Transverse colon (tissue), 4 donors: Measurements from ENCODE around the gene SCAND1. TPM values are rescaled to one million over a fixed set of nuclear protein-coding genes. Genes with fewer than 3 reads are reported as not detected.

ENCODE experiments used
- DNase-seq: peaks from one replicate; pipeline ENCODE4 v3.0.0-alpha.2; 2019
- H3K27ac ChIP-seq, 4 donors: fragments of 200-600 bp; sonication (generic); 2 replicates each; pipeline ENCODE4 v1.5.1; 2016 to 2018; ENCODE audit warnings: inconsistent platforms in 4 of 4
- H3K27me3 ChIP-seq: fragments of 200-600 bp; sonication (generic); 2 replicates; pipeline ENCODE4 v1.5.1; 2017; ENCODE audit warnings: inconsistent platforms
- H3K36me3 ChIP-seq, 4 donors: fragments of 200-600 bp; sonication (generic); 2 replicates each; pipeline ENCODE4 v1.5.1; 2017 to 2019; ENCODE audit warnings: inconsistent platforms in 4 of 4
- H3K4me1 ChIP-seq, 4 donors: fragments of 200-600 bp; sonication (generic); 2 replicates each; pipeline ENCODE4 v1.5.1; 2017 to 2020; ENCODE audit warnings: inconsistent platforms in 4 of 4
- H3K4me3 ChIP-seq, 4 donors: fragments of 200-600 bp; sonication (generic); 1 replicate in 1 of 4; 2 replicates in 3 of 4; pipeline versions ENCODE4 v1.5.1 to v1.6.1; 2017 to 2019; ENCODE audit warnings: inconsistent platforms in 4 of 4
- H3K9me3 ChIP-seq, 2 donors: fragments of 200-600 bp; sonication (generic); 2 replicates each; pipeline ENCODE4 v1.5.1; 2017 to 2019; ENCODE audit warnings: inconsistent platforms in 2 of 2
- EP300 ChIP-seq: sonication (generic); formaldehyde crosslinking; IDR thresholded peaks from one replicate; pipeline ENCODE4 v1.6.1; 2017; ENCODE audit warnings: antibody characterized with exemption, low read depth
- POLR2A ChIP-seq: fragments of 450-650 bp; IDR thresholded peaks from one replicate; pipeline ENCODE4 v1.6.1; 2016; ENCODE audit warnings: antibody characterized with exemption, mild to moderate bottlenecking, moderate library complexity
- POLR2AphosphoS5 ChIP-seq, 3 donors: sonication (generic); formaldehyde crosslinking; IDR thresholded peaks; one replicate each; pipeline ENCODE4 v1.6.1; 2016; ENCODE audit warnings: antibody characterized with exemption in 3 of 3
- WGBS, 2 donors: methylation state at CpG; one replicate each; pipeline ENCODE4 v1.1.5; 2018; ENCODE audit warnings: low coverage in 1 of 2; 5-methylcytosine and 5-hydroxymethylcytosine counted together
- in situ Hi-C, 4 donors: fragments of 200-750 bp; cut with MboI; loops; one replicate each; pipeline versions ENCODE4 v1.15.0 to v1.15.1; 2017; ENCODE audit warnings: low sequenced_read_pairs in 3 of 4, low pct_ligation_motif_present in 1 of 4, low pct_unique_long_range_greater_than_20kb in 1 of 4
- intact Hi-C: fragments of 100-400 bp; cut with DNase I; formaldehyde crosslinking; loops from one replicate; pipeline ENCODE4 v1.15.1; 2023; ENCODE audit warnings: low total_unique reads
- total RNA-seq, 4 donors: library from RNA; depleted of rRNA; stranded (reverse); fragments of >200 nt; gene quantifications; one replicate each; pipeline ENCODE4 v1.1.0, GENCODE V29; 2016
- TF ChIP-seq, protein P1 (sequence below), 5 experiments: fragments of 200-600 bp in 3 of 5; fragments of 450-650 bp in 2 of 5; sonication (generic) in 3 of 5; IDR thresholded peaks; 1 replicate in 2 of 5; 2 replicates in 3 of 5; pipeline ENCODE4 v1.5.1; 2016 to 2017; ENCODE audit warnings: antibody characterized with exemption in 5 of 5, inconsistent platforms in 3 of 5, mild to moderate bottlenecking in 2 of 5, moderate library complexity in 1 of 5

The SCAND1 gene
- total RNA-seq, 4 donors from 2014 or later = 80.8 to 152 (median 109) TPM

- H3K4me1 ChIP-seq = no peaks in the 10 kb centered on the region
- 100% methylated on average over 1 of the region's 1 CpG for WGBS, 2 donors
- no peaks in the 10 kb centered on the region for H3K9me3 ChIP-seq
- intact Hi-C loops (no loop called here), in situ Hi-C loops (no loop called here)
- no peak overlapping the region for H3K27ac ChIP-seq
- H3K4me3 ChIP-seq = no peak overlapping the region
- TF ChIP-seq, protein P1, sequence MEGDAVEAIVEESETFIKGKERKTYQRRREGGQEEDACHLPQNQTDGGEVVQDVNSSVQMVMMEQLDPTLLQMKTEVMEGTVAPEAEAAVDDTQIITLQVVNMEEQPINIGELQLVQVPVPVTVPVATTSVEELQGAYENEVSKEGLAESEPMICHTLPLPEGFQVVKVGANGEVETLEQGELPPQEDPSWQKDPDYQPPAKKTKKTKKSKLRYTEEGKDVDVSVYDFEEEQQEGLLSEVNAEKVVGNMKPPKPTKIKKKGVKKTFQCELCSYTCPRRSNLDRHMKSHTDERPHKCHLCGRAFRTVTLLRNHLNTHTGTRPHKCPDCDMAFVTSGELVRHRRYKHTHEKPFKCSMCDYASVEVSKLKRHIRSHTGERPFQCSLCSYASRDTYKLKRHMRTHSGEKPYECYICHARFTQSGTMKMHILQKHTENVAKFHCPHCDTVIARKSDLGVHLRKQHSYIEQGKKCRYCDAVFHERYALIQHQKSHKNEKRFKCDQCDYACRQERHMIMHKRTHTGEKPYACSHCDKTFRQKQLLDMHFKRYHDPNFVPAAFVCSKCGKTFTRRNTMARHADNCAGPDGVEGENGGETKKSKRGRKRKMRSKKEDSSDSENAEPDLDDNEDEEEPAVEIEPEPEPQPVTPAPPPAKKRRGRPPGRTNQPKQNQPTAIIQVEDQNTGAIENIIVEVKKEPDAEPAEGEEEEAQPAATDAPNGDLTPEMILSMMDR (IDR thresholded peaks at IDR 0.05) = no peak
- TF ChIP-seq POLR2A = no peak
- TF ChIP-seq EP300 = no peak
- no peak for TF ChIP-seq POLR2AphosphoS5 (IDR thresholded peaks at IDR 0.05)
- H3K36me3 ChIP-seq = peaks cover 0 to 59% (median 8%) of the 10 kb centered on the region in 4 donors
- no peak for DNase-seq
- no peaks in the 10 kb centered on the region for H3K27me3 ChIP-seq
These were observed 36.3 kb downstream of the SCAND1 start for GRCh38 chr20:35918021-35918420.

DNA sequence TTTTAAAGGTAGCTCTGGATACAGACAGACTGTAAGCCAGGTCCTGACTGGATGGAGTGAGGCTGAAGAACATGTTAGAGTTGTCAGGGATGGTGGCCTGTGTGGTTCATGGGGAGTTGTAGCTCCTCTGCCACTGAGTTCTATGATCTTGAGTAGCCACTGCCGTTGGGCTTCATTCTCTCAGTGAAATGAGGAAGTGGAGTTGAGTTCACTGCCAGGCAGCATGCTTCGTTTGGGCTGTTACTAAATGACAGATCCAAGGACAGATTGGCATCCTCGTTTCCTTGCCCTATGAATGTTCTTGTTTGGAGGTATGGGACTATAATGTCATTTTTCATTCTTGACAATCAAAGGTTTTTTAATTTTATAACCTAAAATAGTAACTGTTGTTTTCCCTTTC lies 37.2 kb downstream of the SCAND1 start:
- in situ Hi-C loops (no loop called here), intact Hi-C loops (no loop called here)
- TF ChIP-seq EP300 = no peak
- TF ChIP-seq, protein P1 (IDR thresholded peaks at IDR 0.05) = no peak
- no peak for TF ChIP-seq POLR2AphosphoS5 (IDR thresholded peaks at IDR 0.05)
- no peak for TF ChIP-seq POLR2A
- Histone ChIP-seq H3K9me3 (no peaks in the 10 kb centered on the region), H3K27me3 (no peaks in the 10 kb centered on the region), H3K27ac (no peak overlapping the region), H3K36me3 (peaks cover 0 to 59% (median 8%) of the 10 kb centered on the region in 4 donors), H3K4me3 (no peak overlapping the region), H3K4me1 (no peaks in the 10 kb centered on the region)
- 57% methylated on average over 3 of the region's 3 CpGs; no CpG with 5 or more reads in 1 of the 2 donors for WGBS, 2 donors
- no peak for DNase-seq

- Histone ChIP-seq H3K36me3 (peaks cover 0 to 38% (median 5%) of the 10 kb centered on the region in 4 donors), H3K27ac (no peak overlapping the region), H3K9me3 (no peaks in the 10 kb centered on the region), H3K4me3 (no peak overlapping the region), H3K4me1 (no peaks in the 10 kb centered on the region), H3K27me3 (no peaks in the 10 kb centered on the region)
- intact Hi-C loops = no loop called here
- no peak for DNase-seq
- in situ Hi-C loops = no loop called here
- 94% methylated on average over 4 of the region's 4 CpGs; no CpG with 5 or more reads in 1 of the 2 donors for WGBS, 2 donors
- TF ChIP-seq EP300 = no peak
- no peak for TF ChIP-seq POLR2A
- no peak for TF ChIP-seq POLR2AphosphoS5 (IDR thresholded peaks at IDR 0.05)
- TF ChIP-seq, protein P1 (IDR thresholded peaks at IDR 0.05) = no peak
These were observed 41.4 kb downstream of the SCAND1 start for GRCh38 chr20:35912881-35913280.

GRCh38 chr20:35910254-35910653 lies 44.0 kb downstream of the SCAND1 start:
- TF ChIP-seq, protein P1 (IDR thresholded peaks at IDR 0.05) = no peak
- Histone ChIP-seq H3K9me3 (no peaks in the 10 kb centered on the region), H3K36me3 (peaks cover 0 to 20% (median 2%) of the 10 kb centered on the region in 4 donors), H3K27ac (no peak overlapping the region), H3K27me3 (no peaks in the 10 kb centered on the region), H3K4me3 (no peak overlapping the region), H3K4me1 (no peaks in the 10 kb centered on the region)
- DNase-seq = no peak
- in situ Hi-C loops = no loop called here
- WGBS, 2 donors = 93 to 94% methylated on average over 2 to 3 of the region's 3 CpGs
- intact Hi-C loops = no loop called here
